AG10803 (cell line): ENCODE results near the gene SH3RF1.

Experiments
- DNase-seq: peaks from one replicate; pipeline ENCODE4 v3.0.0; 2010; ENCODE audit warnings: low read depth
- H3K4me3 ChIP-seq: 2 replicates; pipeline ENCODE4 v1.5.1; 2011; ENCODE audit warnings: mild to moderate bottlenecking, low read length, control low read depth
- TF ChIP-seq, protein P1 (sequence below): conservative IDR thresholded peaks from 2 replicates; pipeline ENCODE4 v1.5.1; 2011; ENCODE audit warnings: mild to moderate bottlenecking, low read length, control low read depth, inconsistent platforms

Gene SH3RF1

DNA sequence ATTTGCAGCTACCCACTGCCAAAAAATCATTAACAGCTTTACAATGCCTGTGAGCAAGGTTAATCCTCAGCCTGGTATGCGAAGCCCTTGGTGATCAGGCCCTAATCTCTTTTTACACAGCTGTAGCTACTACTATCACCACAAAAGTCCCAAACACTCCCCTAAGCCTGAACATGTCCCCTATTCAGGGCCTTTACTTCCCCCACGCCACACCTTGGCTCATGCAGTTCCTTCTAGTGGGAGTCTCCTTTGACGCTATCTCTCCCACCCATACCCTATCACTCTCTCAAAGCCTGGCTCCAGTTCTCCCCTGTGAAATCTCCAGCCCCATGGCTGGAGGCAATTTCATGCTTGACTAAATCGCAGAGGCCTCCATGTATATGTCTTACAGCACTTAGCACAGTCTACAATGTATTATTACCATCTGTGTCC is 170.1 kb downstream of the SH3RF1 start:
- TF ChIP-seq, protein P1, sequence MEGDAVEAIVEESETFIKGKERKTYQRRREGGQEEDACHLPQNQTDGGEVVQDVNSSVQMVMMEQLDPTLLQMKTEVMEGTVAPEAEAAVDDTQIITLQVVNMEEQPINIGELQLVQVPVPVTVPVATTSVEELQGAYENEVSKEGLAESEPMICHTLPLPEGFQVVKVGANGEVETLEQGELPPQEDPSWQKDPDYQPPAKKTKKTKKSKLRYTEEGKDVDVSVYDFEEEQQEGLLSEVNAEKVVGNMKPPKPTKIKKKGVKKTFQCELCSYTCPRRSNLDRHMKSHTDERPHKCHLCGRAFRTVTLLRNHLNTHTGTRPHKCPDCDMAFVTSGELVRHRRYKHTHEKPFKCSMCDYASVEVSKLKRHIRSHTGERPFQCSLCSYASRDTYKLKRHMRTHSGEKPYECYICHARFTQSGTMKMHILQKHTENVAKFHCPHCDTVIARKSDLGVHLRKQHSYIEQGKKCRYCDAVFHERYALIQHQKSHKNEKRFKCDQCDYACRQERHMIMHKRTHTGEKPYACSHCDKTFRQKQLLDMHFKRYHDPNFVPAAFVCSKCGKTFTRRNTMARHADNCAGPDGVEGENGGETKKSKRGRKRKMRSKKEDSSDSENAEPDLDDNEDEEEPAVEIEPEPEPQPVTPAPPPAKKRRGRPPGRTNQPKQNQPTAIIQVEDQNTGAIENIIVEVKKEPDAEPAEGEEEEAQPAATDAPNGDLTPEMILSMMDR: no peak
- no peak for DNase-seq

DNA sequence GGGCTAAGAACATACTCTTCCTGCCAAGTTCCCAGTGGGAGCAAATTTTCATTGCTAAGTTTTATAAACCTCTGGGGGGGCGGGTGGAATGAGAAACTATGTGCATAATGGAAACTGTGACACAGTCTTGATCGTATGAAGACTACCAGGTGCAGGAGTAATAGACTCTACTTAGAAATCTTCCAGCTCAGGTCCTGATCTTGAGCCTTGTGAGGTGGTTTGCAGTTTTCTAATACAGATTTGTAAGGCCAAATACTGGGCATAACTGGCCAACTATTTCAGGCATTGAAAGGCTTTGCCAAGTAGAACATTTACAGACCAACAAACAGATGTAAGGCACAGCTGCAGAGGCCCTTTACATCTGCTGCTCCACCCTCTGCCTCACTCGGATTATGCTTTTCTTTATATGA is 171.0 kb downstream of the SH3RF1 start:
- DNase-seq: peak; percentile 72
- TF ChIP-seq, protein P1: no peak
- no peak overlapping the region for H3K4me3 ChIP-seq

More for the DNA sequence above, 170.1 kb downstream of the SH3RF1 start:
- H3K4me3 ChIP-seq: no peak overlapping the region

DNA sequence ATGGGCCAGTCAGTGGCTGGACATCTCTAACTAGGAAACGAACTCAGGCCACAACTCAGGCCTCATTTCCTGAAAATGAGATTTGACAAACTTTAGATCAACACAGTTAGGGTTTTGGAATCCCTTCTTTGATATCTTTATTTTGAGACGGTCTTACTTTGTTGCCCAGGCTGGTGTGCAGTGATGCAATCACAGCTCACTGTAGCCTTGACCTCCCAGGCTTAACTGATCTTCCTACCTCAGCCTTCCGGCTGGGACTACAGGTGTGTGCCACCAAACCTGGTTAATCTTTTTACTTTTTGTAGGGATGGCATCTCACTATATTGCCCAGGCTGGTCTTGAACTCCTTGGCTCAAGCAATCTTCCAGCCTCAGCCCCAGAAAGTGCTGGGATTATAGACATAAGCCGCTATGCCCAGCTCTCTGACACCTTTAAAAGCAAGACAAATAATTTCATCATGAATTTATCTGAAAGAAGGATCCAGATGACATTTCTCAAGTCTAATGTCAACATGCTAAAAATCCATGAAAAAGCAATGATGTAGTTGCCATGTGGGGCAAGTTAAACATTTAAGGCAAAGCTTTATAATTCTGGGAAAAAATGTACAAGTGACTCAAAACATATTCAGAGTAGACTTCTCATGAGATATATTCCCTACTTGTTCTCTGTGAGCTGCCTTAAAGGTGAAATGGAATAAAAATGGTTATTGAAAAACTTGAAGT is 171.6 kb downstream of the SH3RF1 start:
- DNase-seq: no peak
- TF ChIP-seq, protein P1: no peak
- H3K4me3 ChIP-seq: no peak overlapping the region

DNA sequence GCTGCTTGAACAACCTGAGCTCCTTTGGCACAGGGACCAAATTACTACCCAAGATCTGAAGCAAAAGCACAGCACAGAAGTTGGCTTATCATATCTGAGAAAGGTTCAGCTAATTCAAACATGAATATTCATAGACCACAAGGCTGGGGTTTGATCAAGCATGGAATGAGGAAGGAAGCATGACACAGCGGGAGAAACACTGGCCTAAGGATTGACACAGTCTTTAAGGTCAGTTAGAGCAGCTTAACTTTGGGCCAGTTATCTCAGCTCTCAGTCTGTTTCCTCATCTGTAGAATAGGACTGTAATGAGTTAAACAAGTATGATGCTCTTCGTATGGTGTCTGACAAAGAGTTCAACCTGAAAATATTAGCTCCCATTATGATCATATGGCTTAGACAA is 172.2 kb downstream of the SH3RF1 start:
- no peak overlapping the region for H3K4me3 ChIP-seq
- no peak for DNase-seq
- TF ChIP-seq, protein P1: no peak

DNA sequence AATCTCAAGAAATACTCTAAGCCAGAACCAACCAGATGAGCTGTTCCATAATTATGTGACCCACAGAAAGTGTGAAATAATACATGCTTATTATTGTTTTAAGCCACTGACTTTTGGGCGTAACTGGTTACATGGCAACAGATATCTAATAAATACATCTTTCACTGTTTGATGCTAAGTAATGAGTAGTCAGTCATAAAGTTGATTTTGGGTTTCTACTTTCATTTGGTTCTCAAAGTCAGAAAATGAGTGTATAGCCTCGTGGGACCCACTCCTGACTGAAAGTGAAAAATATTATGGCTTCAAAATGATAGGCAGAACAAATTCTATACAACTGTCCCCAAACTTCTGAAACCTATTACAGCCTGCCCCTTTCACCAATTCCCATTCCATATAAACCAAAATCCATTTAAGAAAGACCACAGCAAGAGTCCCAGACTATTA is 172.7 kb downstream of the SH3RF1 start:
- no peak for DNase-seq
- no peak overlapping the region for H3K4me3 ChIP-seq
- TF ChIP-seq, protein P1: no peak

DNA sequence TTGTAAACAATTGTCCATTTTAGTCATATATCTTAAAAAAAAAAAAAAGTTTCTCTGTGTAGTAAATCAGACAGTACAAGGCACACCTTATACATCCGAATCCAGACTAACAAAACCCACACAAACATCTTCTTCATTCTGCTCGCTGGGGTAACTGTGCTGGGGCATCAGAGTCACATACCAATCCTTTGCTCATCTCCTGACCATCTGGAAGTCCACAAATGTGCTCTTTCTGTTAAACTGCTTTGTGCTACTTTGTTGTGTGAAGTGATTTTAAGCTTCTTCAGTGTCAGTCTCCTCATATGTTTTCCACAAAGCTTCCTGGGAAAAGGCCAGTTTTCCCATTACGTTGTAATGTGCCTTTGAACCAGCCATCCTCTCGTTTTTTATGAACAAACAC is 174.5 kb downstream of the SH3RF1 start:
- peak; percentile 37 for DNase-seq
- TF ChIP-seq, protein P1: no peak

DNA sequence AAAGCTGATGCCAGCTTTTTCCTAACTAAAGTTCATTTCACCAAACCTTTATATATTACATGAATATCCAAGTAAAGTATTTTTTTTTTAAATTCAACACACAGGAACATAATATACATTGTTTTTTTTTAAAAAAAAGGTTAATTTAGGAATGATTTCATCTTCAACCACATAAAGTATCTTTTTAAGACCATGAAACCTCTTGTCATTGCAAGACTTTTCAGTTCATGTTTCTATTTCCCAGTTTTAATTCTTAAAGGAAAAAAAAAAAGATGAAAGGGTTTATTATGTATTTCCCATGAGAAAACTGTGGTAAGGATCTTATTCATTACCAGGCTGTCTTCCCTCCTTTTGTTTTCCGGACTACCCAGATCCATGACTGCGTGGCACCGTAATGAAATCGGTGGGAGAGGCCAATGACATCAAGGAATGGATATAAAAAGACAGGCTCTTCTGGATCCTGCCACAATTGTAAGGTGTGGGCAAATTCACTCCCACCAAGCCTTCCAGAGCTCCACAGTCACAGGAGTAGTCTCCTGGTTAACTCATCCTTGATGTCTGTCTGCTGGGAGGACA is 176.0 kb downstream of the SH3RF1 start:
- no peak for DNase-seq
- TF ChIP-seq, protein P1: no peak
- no peak overlapping the region for H3K4me3 ChIP-seq

More for the DNA sequence above, 174.5 kb downstream of the SH3RF1 start:
- no peak overlapping the region for H3K4me3 ChIP-seq
